Activated naive CD8-positive, alpha-beta T cell treated with anti-CD3 and anti-CD28 coated beads for 36 hours (primary cell): ENCODE measurements around the gene HPGDS. TPM values are rescaled to one million over a fixed set of nuclear protein-coding genes. Genes with fewer than 3 reads are reported as not detected.

Experiments used
- DNase-seq: peaks from one replicate; pipeline ENCODE4 v3.0.0; 2021
- H3K27ac Mint-ChIP-seq: one replicate; pipeline ENCODE4 v1.8.0; 2022; ENCODE audit warnings: mild to moderate bottlenecking, moderate library complexity, mixed read lengths
- H3K27me3 Mint-ChIP-seq: one replicate; pipeline ENCODE4 v1.8.0; 2022; ENCODE audit warnings: mild to moderate bottlenecking, mixed read lengths
- H3K36me3 Mint-ChIP-seq: one replicate; pipeline ENCODE4 v1.8.0; 2021; ENCODE audit warnings: mild to moderate bottlenecking, mixed read lengths
- H3K4me1 Mint-ChIP-seq: one replicate; pipeline ENCODE4 v1.8.0; 2021; ENCODE audit warnings: mixed read lengths
- H3K4me3 Mint-ChIP-seq: one replicate; pipeline ENCODE4 v1.8.0; 2022; ENCODE audit warnings: mild to moderate bottlenecking, moderate library complexity, mixed read lengths
- H3K9me3 Mint-ChIP-seq: one replicate; pipeline ENCODE4 v1.8.0; 2022; ENCODE audit warnings: mixed read lengths
- total RNA-seq, 2 experiments: library from RNA; stranded (reverse); gene quantifications; one replicate each; pipeline ENCODE4 v1.2.3, GENCODE V29; 2021

Gene HPGDS
- total RNA-seq, 2 experiments from 2014 or later, result not detected

DNA sequence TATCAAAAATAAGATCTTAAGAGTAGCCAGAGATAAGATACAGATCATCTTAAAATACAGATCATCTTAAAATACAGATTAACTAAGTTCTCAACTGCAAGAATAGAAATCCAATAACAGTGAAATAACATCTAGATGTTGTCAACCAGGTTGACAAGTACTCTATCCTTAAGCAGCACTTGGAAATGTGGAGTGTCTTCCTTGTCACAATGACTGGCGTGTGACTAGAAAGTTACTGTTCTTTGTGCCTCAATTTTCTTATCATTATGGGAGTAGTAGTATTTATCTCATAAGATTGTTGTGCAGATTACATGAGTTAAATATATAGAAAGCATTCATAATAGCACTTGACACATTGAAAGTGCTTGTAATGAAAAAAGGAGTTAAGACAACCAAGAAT, 25.8 kb upstream of the HPGDS start:
- no peak overlapping the region for H3K4me3 Mint-ChIP-seq
- no peaks in the 10 kb centered on the region for H3K4me1 Mint-ChIP-seq
- no peak overlapping the region for H3K27ac Mint-ChIP-seq
- H3K27me3 Mint-ChIP-seq, result peaks cover 18% of the 10 kb centered on the region
- H3K9me3 Mint-ChIP-seq, result peaks cover 8% of the 10 kb centered on the region
- no peaks in the 10 kb centered on the region for H3K36me3 Mint-ChIP-seq
- no peak for DNase-seq

GRCh38 chr4:94365304-94365703, 22.7 kb upstream of the HPGDS start:
- Mint-ChIP-seq H3K27me3 (peaks cover 18% of the 10 kb centered on the region), H3K27ac (no peak overlapping the region), H3K4me1 (no peaks in the 10 kb centered on the region), H3K36me3 (no peaks in the 10 kb centered on the region), H3K9me3 (peaks cover 8% of the 10 kb centered on the region), H3K4me3 (no peak overlapping the region)
- no peak for DNase-seq

DNA sequence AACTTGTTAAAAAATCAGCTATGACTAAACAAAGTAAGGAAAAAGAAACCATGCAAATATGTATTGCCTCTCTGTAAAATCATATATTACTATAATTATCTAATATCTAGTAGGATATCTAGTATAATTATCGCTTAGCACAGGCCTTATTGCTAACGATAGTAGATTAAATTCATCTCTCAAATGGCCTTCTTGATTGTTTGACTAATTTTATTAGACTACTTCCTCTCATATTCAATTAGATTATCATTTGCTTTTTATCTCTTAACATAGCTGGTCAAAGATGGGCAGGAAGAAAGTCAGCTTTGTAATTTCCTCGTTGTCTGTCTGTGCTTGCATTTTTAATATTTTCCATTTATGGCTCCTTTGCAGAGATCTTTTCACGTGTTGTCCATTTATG, 21.9 kb upstream of the HPGDS start:
- H3K9me3 Mint-ChIP-seq, result peaks cover 8% of the 10 kb centered on the region
- no peak overlapping the region for H3K4me3 Mint-ChIP-seq
- H3K4me1 Mint-ChIP-seq, result no peaks in the 10 kb centered on the region
- H3K27me3 Mint-ChIP-seq, result peaks cover 18% of the 10 kb centered on the region
- no peaks in the 10 kb centered on the region for H3K36me3 Mint-ChIP-seq
- H3K27ac Mint-ChIP-seq, result no peak overlapping the region
- DNase-seq, result no peak

GRCh38 chr4:94363136-94363655, 20.6 kb upstream of the HPGDS start:
- Mint-ChIP-seq H3K27ac (no peak overlapping the region), H3K9me3 (peaks cover 8% of the 10 kb centered on the region), H3K27me3 (peaks cover 18% of the 10 kb centered on the region), H3K4me3 (no peak overlapping the region), H3K4me1 (no peaks in the 10 kb centered on the region), H3K36me3 (no peaks in the 10 kb centered on the region)
- DNase-seq, result no peak

- Mint-ChIP-seq H3K4me1 (no peaks in the 10 kb centered on the region), H3K9me3 (no peaks in the 10 kb centered on the region), H3K27ac (no peak overlapping the region), H3K27me3 (no peaks in the 10 kb centered on the region), H3K36me3 (no peaks in the 10 kb centered on the region), H3K4me3 (no peak overlapping the region)
- DNase-seq, result no peak
These were observed 17.2 kb upstream of the HPGDS start for GRCh38 chr4:94359838-94360237.

DNA sequence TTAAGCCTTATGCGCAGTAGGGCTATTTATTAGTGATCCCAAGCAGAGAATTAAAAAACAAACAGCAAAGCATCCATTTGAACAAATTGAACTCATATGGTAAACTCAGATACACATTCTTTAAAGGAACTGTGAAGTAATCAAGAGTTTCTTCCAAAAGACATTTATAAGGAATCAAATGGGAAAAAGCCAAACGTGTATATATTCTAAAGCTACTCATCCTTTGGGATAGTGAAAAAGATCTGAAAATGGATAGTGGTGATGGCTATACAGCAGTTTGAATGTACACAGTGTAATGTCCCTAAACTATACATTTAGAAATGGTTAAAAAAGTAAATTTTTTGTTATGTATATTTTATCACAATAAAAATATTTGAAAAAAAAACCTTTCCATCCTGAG, 16.6 kb upstream of the HPGDS start:
- no peaks in the 10 kb centered on the region for H3K27me3 Mint-ChIP-seq
- no peak overlapping the region for H3K27ac Mint-ChIP-seq
- H3K9me3 Mint-ChIP-seq, result no peaks in the 10 kb centered on the region
- no peak overlapping the region for H3K4me3 Mint-ChIP-seq
- H3K4me1 Mint-ChIP-seq, result no peaks in the 10 kb centered on the region
- no peaks in the 10 kb centered on the region for H3K36me3 Mint-ChIP-seq
- no peak for DNase-seq

DNA sequence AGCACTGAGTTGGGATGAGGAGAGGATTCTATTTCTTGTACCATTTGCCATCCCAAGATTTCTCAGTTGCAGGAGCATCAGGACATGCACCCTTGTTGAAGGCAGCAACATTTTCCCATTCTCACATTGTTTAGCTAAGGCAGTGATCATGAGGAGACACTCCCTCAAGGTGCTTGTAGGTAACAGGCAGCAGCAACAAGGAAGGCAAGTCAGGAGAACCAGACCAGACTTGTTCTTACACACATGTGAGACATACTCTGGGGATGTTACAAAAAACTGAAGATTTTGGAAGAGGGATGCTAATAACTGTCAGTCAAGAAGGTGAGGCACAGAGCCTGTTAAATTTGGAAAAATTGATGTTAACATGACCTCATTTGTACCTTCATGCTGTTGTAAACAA, 15.5 kb upstream of the HPGDS start:
- Mint-ChIP-seq H3K27ac (no peak overlapping the region), H3K27me3 (no peaks in the 10 kb centered on the region), H3K4me3 (no peak overlapping the region), H3K36me3 (no peaks in the 10 kb centered on the region), H3K4me1 (no peaks in the 10 kb centered on the region), H3K9me3 (no peaks in the 10 kb centered on the region)
- no peak for DNase-seq

- no peaks in the 10 kb centered on the region for H3K9me3 Mint-ChIP-seq
- no peak overlapping the region for H3K4me3 Mint-ChIP-seq
- DNase-seq, result no peak
- peaks cover 3% of the 10 kb centered on the region for H3K27me3 Mint-ChIP-seq
- H3K27ac Mint-ChIP-seq, result no peak overlapping the region
- no peaks in the 10 kb centered on the region for H3K36me3 Mint-ChIP-seq
- peaks cover 2% of the 10 kb centered on the region for H3K4me1 Mint-ChIP-seq
These were observed 15.0 kb upstream of the HPGDS start for GRCh38 chr4:94357624-94358023.

DNA sequence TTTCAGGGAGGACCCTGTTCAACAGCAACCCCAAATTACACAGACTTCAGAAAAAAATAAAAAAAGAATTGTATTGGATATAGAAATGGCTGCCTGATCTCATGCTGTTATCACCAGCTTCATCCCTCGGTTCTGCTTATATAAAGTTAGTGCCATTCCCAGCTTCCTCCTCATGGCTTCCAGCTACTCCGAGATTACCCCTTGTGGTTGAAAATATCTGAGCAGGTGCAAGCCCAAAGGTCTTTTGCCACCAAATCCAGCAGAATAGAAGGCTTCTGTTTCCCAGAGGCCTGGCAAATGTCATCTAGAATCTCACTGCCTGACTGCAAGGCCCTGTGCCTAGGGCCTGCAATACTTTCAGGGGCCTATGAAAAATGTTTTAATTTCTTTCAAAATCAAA, 13.8 kb upstream of the HPGDS start:
- H3K27me3 Mint-ChIP-seq, result peaks cover 15% of the 10 kb centered on the region
- H3K9me3 Mint-ChIP-seq, result no peaks in the 10 kb centered on the region
- H3K27ac Mint-ChIP-seq, result no peak overlapping the region
- no peak for DNase-seq
- H3K4me1 Mint-ChIP-seq, result peaks cover 12% of the 10 kb centered on the region
- H3K36me3 Mint-ChIP-seq, result no peaks in the 10 kb centered on the region
- no peak overlapping the region for H3K4me3 Mint-ChIP-seq

GRCh38 chr4:94354474-94354896, 11.8 kb upstream of the HPGDS start:
- H3K36me3 Mint-ChIP-seq, result no peaks in the 10 kb centered on the region
- H3K9me3 Mint-ChIP-seq, result no peaks in the 10 kb centered on the region
- H3K27ac Mint-ChIP-seq, result no peak overlapping the region

GRCh38 chr4:94352996-94353395, 10.4 kb upstream of the HPGDS start:
- Mint-ChIP-seq H3K4me1 (peaks cover 37% of the 10 kb centered on the region), H3K27ac (no peak overlapping the region), H3K4me3 (no peak overlapping the region), H3K27me3 (peaks cover 31% of the 10 kb centered on the region), H3K36me3 (no peaks in the 10 kb centered on the region), H3K9me3 (no peaks in the 10 kb centered on the region)
- DNase-seq, result no peak

More at GRCh38 chr4:94354474-94354896, 11.8 kb upstream of the HPGDS start:
- DNase-seq, result no peak
- Mint-ChIP-seq H3K27me3 (peaks cover 31% of the 10 kb centered on the region), H3K4me3 (no peak overlapping the region), H3K4me1 (peaks cover 26% of the 10 kb centered on the region)

DNA sequence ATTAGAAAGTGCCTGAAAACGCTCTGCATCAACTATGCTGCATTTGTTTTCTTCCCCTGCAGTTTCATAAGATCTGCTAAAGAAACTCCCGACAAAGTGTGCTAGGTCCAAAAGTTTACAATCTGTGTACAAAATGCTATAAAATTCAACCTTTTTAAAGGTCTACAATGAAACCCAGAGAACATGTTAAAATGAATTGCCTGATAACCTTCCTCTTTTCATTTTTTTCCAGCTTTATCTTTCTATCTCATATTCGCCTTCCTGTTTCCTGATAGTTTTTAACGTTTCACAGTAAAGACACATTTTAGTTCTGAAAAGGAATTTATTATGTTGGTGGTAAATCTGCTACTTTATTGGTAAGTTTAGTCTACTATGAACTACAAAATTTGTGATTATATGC, 9.5 kb upstream of the HPGDS start:
- H3K27ac Mint-ChIP-seq, result no peak overlapping the region
- no peak overlapping the region for H3K4me3 Mint-ChIP-seq
- no peaks in the 10 kb centered on the region for H3K36me3 Mint-ChIP-seq
- peaks cover 42% of the 10 kb centered on the region for H3K4me1 Mint-ChIP-seq
- no peaks in the 10 kb centered on the region for H3K9me3 Mint-ChIP-seq
- DNase-seq, result no peak
- peaks cover 31% of the 10 kb centered on the region for H3K27me3 Mint-ChIP-seq

- DNase-seq, result no peak
- Mint-ChIP-seq H3K4me1 (peaks cover 48% of the 10 kb centered on the region), H3K27ac (no peak overlapping the region), H3K36me3 (no peaks in the 10 kb centered on the region), H3K27me3 (peaks cover 31% of the 10 kb centered on the region), H3K9me3 (no peaks in the 10 kb centered on the region), H3K4me3 (no peak overlapping the region)
These were observed 8.7 kb upstream of the HPGDS start for GRCh38 chr4:94351319-94351718.

DNA sequence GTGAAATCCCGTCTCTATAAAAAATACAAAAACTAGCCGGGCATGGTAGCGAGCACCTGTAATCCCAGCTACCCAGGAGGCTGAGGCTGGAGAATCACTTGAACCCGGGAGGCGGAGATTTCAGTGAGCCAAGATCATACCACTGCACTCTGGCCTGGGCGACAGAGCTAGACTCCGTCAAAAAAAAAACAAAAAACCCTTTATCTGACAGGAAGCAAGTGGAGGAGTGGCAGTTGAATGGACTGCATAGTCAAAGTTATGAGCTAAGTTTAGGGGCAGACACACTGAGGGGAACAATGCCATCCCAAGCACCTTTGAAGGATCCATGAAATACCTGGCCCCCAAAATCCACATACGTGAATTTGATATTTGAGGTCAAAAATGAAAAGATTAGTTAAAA, 7.5 kb upstream of the HPGDS start:
- Mint-ChIP-seq H3K36me3 (no peaks in the 10 kb centered on the region), H3K9me3 (no peaks in the 10 kb centered on the region), H3K4me1 (peaks cover 55% of the 10 kb centered on the region), H3K27me3 (peaks cover 31% of the 10 kb centered on the region), H3K27ac (no peak overlapping the region), H3K4me3 (no peak overlapping the region)
- no peak for DNase-seq

DNA sequence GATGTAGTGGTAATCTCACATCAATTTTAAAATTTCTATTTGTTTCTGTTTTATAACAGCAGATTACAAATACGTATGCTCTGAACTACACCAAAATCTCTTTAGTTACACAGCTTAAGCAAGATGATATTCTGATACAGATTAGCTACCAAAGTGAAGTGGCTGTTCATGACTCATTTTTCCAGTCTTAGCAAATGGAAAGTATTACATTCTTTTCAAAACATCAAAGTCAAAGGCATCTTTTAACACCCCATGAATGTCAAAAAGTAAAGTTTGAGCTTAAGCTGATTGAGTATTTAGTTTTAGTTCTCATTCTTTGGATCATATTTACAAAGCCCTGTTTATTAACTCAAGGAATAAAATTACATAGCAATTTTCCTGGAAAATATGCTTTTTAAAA, 6.6 kb upstream of the HPGDS start:
- Mint-ChIP-seq H3K27me3 (peaks cover 31% of the 10 kb centered on the region), H3K36me3 (no peaks in the 10 kb centered on the region), H3K4me3 (no peak overlapping the region), H3K27ac (peak overlapping the region; percentile 85), H3K4me1 (peaks cover 56% of the 10 kb centered on the region), H3K9me3 (no peaks in the 10 kb centered on the region)
- no peak for DNase-seq

DNA sequence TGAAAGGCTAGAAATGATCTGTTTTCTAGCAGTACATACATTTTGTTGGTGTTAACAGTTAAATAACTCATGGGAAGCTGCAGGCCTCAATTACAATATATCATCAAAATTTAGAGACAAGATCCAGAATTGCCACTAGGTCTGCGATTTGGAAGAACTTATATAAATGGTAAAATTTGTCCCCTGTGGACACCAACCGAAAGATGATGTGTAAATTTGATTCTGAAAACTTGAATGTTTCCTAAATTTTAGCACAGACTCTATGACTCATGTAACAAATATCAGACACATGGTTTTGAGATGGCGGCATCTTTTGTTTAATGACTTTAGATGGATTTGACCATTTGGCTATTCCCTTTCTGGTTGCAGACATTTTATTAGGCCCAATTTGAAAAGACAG, 6.0 kb upstream of the HPGDS start:
- DNase-seq, result no peak
- no peaks in the 10 kb centered on the region for H3K9me3 Mint-ChIP-seq
- no peak overlapping the region for H3K4me3 Mint-ChIP-seq
- H3K27me3 Mint-ChIP-seq, result peaks cover 31% of the 10 kb centered on the region
- H3K27ac Mint-ChIP-seq, result peak overlapping the region; percentile 85
- H3K36me3 Mint-ChIP-seq, result no peaks in the 10 kb centered on the region
- H3K4me1 Mint-ChIP-seq, result peaks cover 56% of the 10 kb centered on the region

DNA sequence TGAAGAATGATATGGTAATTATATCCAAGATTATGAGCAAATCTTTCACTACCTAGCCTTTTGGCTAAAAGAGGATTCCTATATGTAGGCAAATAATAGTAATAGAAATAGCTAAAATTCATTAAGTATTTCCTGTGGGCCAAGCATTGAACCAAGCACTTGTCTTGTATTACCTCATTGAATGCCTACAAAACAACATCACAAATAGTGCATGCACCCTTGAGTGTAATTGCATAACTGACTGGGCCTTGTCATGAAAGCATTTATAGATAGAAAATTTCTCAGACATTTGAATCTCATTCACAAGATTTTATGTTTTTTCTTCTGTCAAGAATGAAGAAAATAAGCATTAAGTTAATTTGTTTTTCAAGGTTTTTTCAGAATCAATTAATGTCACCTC, 3.9 kb upstream of the HPGDS start:
- DNase-seq, result no peak
- H3K27me3 Mint-ChIP-seq, result peaks cover 17% of the 10 kb centered on the region
- no peaks in the 10 kb centered on the region for H3K9me3 Mint-ChIP-seq
- H3K4me3 Mint-ChIP-seq, result no peak overlapping the region
- H3K36me3 Mint-ChIP-seq, result no peaks in the 10 kb centered on the region
- no peak overlapping the region for H3K27ac Mint-ChIP-seq
- H3K4me1 Mint-ChIP-seq, result peaks cover 52% of the 10 kb centered on the region
